Thyroid gland (tissue), 4 donors: Measurements from ENCODE around the gene TRIM56.

Experiments
- POLR2A ChIP-seq, 2 donors: fragments of 450-650 bp; IDR thresholded peaks; one replicate each; pipeline ENCODE4 v1.6.1; 2017; ENCODE audit warnings: antibody characterized with exemption in 2 of 2, mild to moderate bottlenecking in 2 of 2, moderate library complexity in 1 of 2
- TF ChIP-seq, protein P1 (sequence below), 6 experiments: fragments of 200-600 bp in 3 of 6; fragments of 450-650 bp in 3 of 6; sonication (generic) in 3 of 6; IDR thresholded peaks; one replicate each; pipeline ENCODE4 v1.5.1; 2016 to 2019; ENCODE audit warnings: antibody characterized with exemption in 6 of 6, mild to moderate bottlenecking in 2 of 6, inconsistent platforms in 1 of 6, moderate library complexity in 1 of 6

DNA sequence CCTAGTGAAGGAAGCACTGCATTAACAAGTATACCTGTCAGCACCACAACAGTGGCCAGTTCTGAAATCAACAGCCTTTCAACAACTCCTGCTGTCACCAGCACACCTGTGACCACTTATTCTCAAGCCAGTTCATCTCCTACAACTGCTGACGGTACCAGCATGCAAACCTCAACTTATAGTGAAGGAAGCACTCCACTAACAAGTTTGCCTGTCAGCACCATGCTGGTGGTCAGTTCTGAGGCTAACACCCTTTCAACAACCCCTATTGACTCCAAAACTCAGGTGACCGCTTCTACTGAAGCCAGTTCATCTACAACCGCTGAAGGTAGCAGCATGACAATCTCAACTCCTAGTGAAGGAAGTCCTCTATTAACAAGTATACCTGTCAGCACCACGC is 49.3 kb upstream of the TRIM56 start:
- no peak for TF ChIP-seq POLR2A (IDR thresholded peaks at IDR 0.05)
- TF ChIP-seq, protein P1, sequence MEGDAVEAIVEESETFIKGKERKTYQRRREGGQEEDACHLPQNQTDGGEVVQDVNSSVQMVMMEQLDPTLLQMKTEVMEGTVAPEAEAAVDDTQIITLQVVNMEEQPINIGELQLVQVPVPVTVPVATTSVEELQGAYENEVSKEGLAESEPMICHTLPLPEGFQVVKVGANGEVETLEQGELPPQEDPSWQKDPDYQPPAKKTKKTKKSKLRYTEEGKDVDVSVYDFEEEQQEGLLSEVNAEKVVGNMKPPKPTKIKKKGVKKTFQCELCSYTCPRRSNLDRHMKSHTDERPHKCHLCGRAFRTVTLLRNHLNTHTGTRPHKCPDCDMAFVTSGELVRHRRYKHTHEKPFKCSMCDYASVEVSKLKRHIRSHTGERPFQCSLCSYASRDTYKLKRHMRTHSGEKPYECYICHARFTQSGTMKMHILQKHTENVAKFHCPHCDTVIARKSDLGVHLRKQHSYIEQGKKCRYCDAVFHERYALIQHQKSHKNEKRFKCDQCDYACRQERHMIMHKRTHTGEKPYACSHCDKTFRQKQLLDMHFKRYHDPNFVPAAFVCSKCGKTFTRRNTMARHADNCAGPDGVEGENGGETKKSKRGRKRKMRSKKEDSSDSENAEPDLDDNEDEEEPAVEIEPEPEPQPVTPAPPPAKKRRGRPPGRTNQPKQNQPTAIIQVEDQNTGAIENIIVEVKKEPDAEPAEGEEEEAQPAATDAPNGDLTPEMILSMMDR (IDR thresholded peaks at IDR 0.05): no peak
